Measurements from ENCODE around the gene LRRC17.

- TF ChIP-seq, protein P1, sequence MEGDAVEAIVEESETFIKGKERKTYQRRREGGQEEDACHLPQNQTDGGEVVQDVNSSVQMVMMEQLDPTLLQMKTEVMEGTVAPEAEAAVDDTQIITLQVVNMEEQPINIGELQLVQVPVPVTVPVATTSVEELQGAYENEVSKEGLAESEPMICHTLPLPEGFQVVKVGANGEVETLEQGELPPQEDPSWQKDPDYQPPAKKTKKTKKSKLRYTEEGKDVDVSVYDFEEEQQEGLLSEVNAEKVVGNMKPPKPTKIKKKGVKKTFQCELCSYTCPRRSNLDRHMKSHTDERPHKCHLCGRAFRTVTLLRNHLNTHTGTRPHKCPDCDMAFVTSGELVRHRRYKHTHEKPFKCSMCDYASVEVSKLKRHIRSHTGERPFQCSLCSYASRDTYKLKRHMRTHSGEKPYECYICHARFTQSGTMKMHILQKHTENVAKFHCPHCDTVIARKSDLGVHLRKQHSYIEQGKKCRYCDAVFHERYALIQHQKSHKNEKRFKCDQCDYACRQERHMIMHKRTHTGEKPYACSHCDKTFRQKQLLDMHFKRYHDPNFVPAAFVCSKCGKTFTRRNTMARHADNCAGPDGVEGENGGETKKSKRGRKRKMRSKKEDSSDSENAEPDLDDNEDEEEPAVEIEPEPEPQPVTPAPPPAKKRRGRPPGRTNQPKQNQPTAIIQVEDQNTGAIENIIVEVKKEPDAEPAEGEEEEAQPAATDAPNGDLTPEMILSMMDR (conservative IDR thresholded peaks at IDR 0.05): no peak
- TF ChIP-seq ZFX (IDR thresholded peaks at IDR 0.05): no peak
These were observed 68.7 kb downstream of the LRRC17 start for GRCh38 chr7:102981451-102981850.
